ENCODE results near the gene MYO9B.

GRCh38 chr19:17077447-17078028 is 2.0 kb downstream of the MYO9B start:
- TF ChIP-seq POLR2AphosphoS5 (IDR thresholded peaks at IDR 0.05; ENCODE audit: low read depth, low read length), result no peak
- no peak for TF ChIP-seq POLR2A (IDR thresholded peaks at IDR 0.05; ENCODE audit: borderline replicate concordance, extremely low read depth, insufficient read depth, insufficient read length)
- no peak for TF ChIP-seq EGR1 (IDR thresholded peaks at IDR 0.05; ENCODE audit: low read depth)
- TF ChIP-seq ZBTB33 (IDR thresholded peaks at IDR 0.05; ENCODE audit: extremely low read depth, insufficient replicate concordance, low read length), result no peak
- no peak for TF ChIP-seq TCF7L2 (IDR thresholded peaks at IDR 0.05; ENCODE audit: borderline replicate concordance, extremely low read depth, insufficient read depth, insufficient read length)
- TF ChIP-seq REST (IDR thresholded peaks at IDR 0.05; ENCODE audit: low read depth), result no peak
- no peak for TF ChIP-seq ZNF274 (IDR thresholded peaks at IDR 0.05; ENCODE audit: low read depth, low read length)
- TF ChIP-seq CTCF (IDR thresholded peaks at IDR 0.05 in 2 of 3, conservative IDR thresholded peaks at IDR 0.05 in 1 of 3; ENCODE audit: borderline replicate concordance in 1 of 3, insufficient read depth in 1 of 3, low read depth in 2 of 3, low read length in 2 of 3), result no peak
- TF ChIP-seq EZH2phosphoT487 (IDR thresholded peaks at IDR 0.05; ENCODE audit: borderline replicate concordance), result no peak
- no peak for TF ChIP-seq SIN3A (IDR thresholded peaks at IDR 0.05; ENCODE audit: low read depth)
- TF ChIP-seq SP1 (IDR thresholded peaks at IDR 0.05; ENCODE audit: low read depth), result no peak
- no peak for TF ChIP-seq EZH2 (IDR thresholded peaks at IDR 0.05)

Measured in HCT116 (cell line).